Neuronal stem cell (in vitro differentiated cells): ENCODE measurements around the gene POU2AF1.

Experiments
- DNase-seq: peaks from one replicate; pipeline ENCODE4 v3.0.0-alpha.2; 2013; ENCODE audit warnings: low spot score
- H2AFZ ChIP-seq: one replicate; pipeline ENCODE4 v1.6.1; 2013; ENCODE audit warnings: mild to moderate bottlenecking, low read length, inconsistent platforms
- H2AK5ac ChIP-seq: 2 replicates; pipeline ENCODE4 v1.6.1; 2013; ENCODE audit warnings: low read depth, mild to moderate bottlenecking, inconsistent platforms, low read length, moderate library complexity, mixed read lengths
- H2BK120ac ChIP-seq: 2 replicates; pipeline ENCODE4 v1.6.1; 2013; ENCODE audit warnings: low read depth, mild to moderate bottlenecking, inconsistent platforms, low read length, moderate library complexity, mixed read lengths
- H2BK12ac ChIP-seq: one replicate; pipeline ENCODE4 v1.6.1; 2013; ENCODE audit warnings: low read length, inconsistent platforms
- H2BK15ac ChIP-seq: 2 replicates; pipeline ENCODE4 v1.6.1; 2013; ENCODE audit warnings: mild to moderate bottlenecking, low read length, inconsistent platforms, mixed read lengths
- H2BK5ac ChIP-seq: one replicate; pipeline ENCODE4 v1.6.1; 2013; ENCODE audit warnings: inconsistent platforms, mild to moderate bottlenecking, low read length, moderate library complexity
- H3K14ac ChIP-seq: one replicate; pipeline ENCODE4 v1.6.1; 2013; ENCODE audit warnings: low read length, inconsistent platforms
- H3K18ac ChIP-seq: 2 replicates; pipeline ENCODE4 v1.6.1; 2013; ENCODE audit warnings: low read length, inconsistent platforms
- H3K23ac ChIP-seq: 2 replicates; pipeline ENCODE4 v1.6.1; 2013; ENCODE audit warnings: low read depth, mild to moderate bottlenecking, mixed read lengths, low read length, inconsistent platforms; ENCODE audit not compliant: poor library complexity
- H3K27ac ChIP-seq: replicated peaks from 3 replicates; pipeline ENCODE4 v1.5.1; 2013; ENCODE audit warnings: low read length, inconsistent platforms
- H3K27me3 ChIP-seq, 3 experiments: 2 replicates each; pipeline ENCODE4 v1.6.1; 2013; ENCODE audit warnings: low read length in 3 of 3, mild to moderate bottlenecking in 2 of 3, inconsistent platforms in 1 of 3, low read depth in 1 of 3, mixed read lengths in 1 of 3, moderate library complexity in 1 of 3; ENCODE audit not compliant: control insufficient read depth in 3 of 3, insufficient read depth in 3 of 3
- H3K36me3 ChIP-seq, 2 donors: replicated peaks in 1 of 2; 2 replicates each; pipeline ENCODE4 v1.6.1; 2013; ENCODE audit warnings: low read length in 2 of 2; ENCODE audit not compliant: control insufficient read depth in 2 of 2, insufficient read depth in 2 of 2
- H3K4ac ChIP-seq: 2 replicates; pipeline ENCODE4 v1.6.1; 2013; ENCODE audit warnings: inconsistent platforms, mild to moderate bottlenecking, low read length, moderate library complexity
- H3K4me1 ChIP-seq, 2 donors: 1 replicate in 1 of 2; 2 replicates in 1 of 2; pipeline ENCODE4 v1.6.1; 2013; ENCODE audit warnings: low read length in 2 of 2, low read depth in 1 of 2; ENCODE audit not compliant: control insufficient read depth in 2 of 2, insufficient read depth in 1 of 2
- H3K4me2 ChIP-seq: one replicate; pipeline ENCODE4 v1.6.1; 2013; ENCODE audit warnings: mild to moderate bottlenecking, low read length, inconsistent platforms; ENCODE audit not compliant: insufficient read depth, poor library complexity, severe bottlenecking
- H3K4me3 ChIP-seq, 2 donors: 2 replicates each; pipeline ENCODE4 v1.5.1; 2013; ENCODE audit warnings: low read length in 2 of 2, mild to moderate bottlenecking in 2 of 2, inconsistent platforms in 1 of 2, moderate library complexity in 1 of 2
- H3K79me1 ChIP-seq: one replicate; pipeline ENCODE4 v1.6.1; 2013; ENCODE audit warnings: low read depth, mild to moderate bottlenecking, inconsistent platforms, low read length, moderate library complexity
- H3K9ac ChIP-seq: one replicate; pipeline ENCODE4 v1.6.1; 2013; ENCODE audit warnings: mild to moderate bottlenecking, low read depth, low read length, inconsistent platforms; ENCODE audit not compliant: poor library complexity
- H3K9me3 ChIP-seq, 2 donors: replicated peaks in 1 of 2; 2 replicates each; pipeline versions ENCODE3 to v1.6.1; 2013; ENCODE audit warnings: low read length in 2 of 2, mild to moderate bottlenecking in 2 of 2, inconsistent platforms in 1 of 2, low read depth in 1 of 2, mixed read lengths in 1 of 2, moderate library complexity in 1 of 2; ENCODE audit not compliant: control insufficient read depth in 2 of 2, insufficient read depth in 1 of 2
- H4K8ac ChIP-seq: one replicate; pipeline ENCODE4 v1.6.1; 2013; ENCODE audit warnings: low read depth, mild to moderate bottlenecking, inconsistent platforms, low read length, moderate library complexity
- H4K91ac ChIP-seq: one replicate; pipeline ENCODE4 v1.6.1; 2013; ENCODE audit warnings: low read length, low read depth, mild to moderate bottlenecking, inconsistent platforms; ENCODE audit not compliant: poor library complexity
- WGBS, 2 donors: extraction: QIAGEN DNeasy Blood & Tissue Kit; methylation state at CpG; one replicate each; pipeline ENCODE4 v1.1.7; 2013; ENCODE audit warnings: missing lambda C conversion rate in 2 of 2, mixed read lengths in 1 of 2; ENCODE audit not compliant: insufficient read length in 2 of 2, insufficient replicate concordance in 1 of 2; ENCODE audit errors: extremely low coverage in 2 of 2; 5-methylcytosine and 5-hydroxymethylcytosine counted together

Gene POU2AF1

GRCh38 chr11:111408789-111409727, 30.0 kb upstream of the POU2AF1 start:
- Histone ChIP-seq H3K4me2 (no peak overlapping the region), H3K27me3 (no peaks in the 10 kb centered on the region), H3K36me3 (no peaks in the 10 kb centered on the region), H2AFZ (no peak overlapping the region), H3K9ac (no peak overlapping the region), H3K79me1 (no peaks in the 10 kb centered on the region), H2AK5ac (no peak overlapping the region), H2BK15ac (no peak overlapping the region), H2BK12ac (no peak overlapping the region), H4K91ac (no peak overlapping the region), H3K4ac (no peak overlapping the region), H3K14ac (no peak overlapping the region), H3K4me3 (no peak overlapping the region), H3K9me3 (no peaks in the 10 kb centered on the region), H3K27ac (no peak overlapping the region), H2BK5ac (no peak overlapping the region), H3K23ac (no peak overlapping the region), H3K18ac (no peak overlapping the region), H2BK120ac (no peak overlapping the region), H4K8ac (no peak overlapping the region), H3K4me1 (peaks cover 0 to 2% of the 10 kb centered on the region in 2 donors)
- WGBS, 2 donors: no CpG with 5 or more reads among the region's 6 CpGs
- DNase-seq: no peak

- Histone ChIP-seq H3K18ac (no peak overlapping the region), H3K9ac (no peak overlapping the region), H3K4me1 (peaks cover 0 to 2% of the 10 kb centered on the region in 2 donors), H3K27ac (no peak overlapping the region), H3K4me2 (no peak overlapping the region), H2BK120ac (no peak overlapping the region), H3K9me3 (no peaks in the 10 kb centered on the region), H2BK5ac (no peak overlapping the region), H3K36me3 (no peaks in the 10 kb centered on the region), H4K91ac (no peak overlapping the region), H2AFZ (no peak overlapping the region), H3K4ac (no peak overlapping the region), H4K8ac (no peak overlapping the region), H2AK5ac (no peak overlapping the region), H3K27me3 (no peaks in the 10 kb centered on the region), H3K4me3 (no peak overlapping the region), H2BK12ac (no peak overlapping the region), H3K14ac (no peak overlapping the region), H2BK15ac (no peak overlapping the region), H3K79me1 (no peaks in the 10 kb centered on the region), H3K23ac (no peak overlapping the region)
- no peak for DNase-seq
- no CpG with 5 or more reads among the region's 2 CpGs for WGBS, 2 donors
Observed at GRCh38 chr11:111407652-111408051, 28.6 kb upstream of the POU2AF1 start.

- Histone ChIP-seq H3K18ac (no peak overlapping the region), H3K23ac (no peak overlapping the region), H2BK12ac (no peak overlapping the region), H3K79me1 (no peaks in the 10 kb centered on the region), H3K27ac (no peak overlapping the region), H3K27me3 (no peaks in the 10 kb centered on the region), H3K4me1 (peaks cover 0 to 2% of the 10 kb centered on the region in 2 donors), H3K4me2 (no peak overlapping the region), H3K9ac (no peak overlapping the region), H2BK5ac (no peak overlapping the region), H3K9me3 (no peaks in the 10 kb centered on the region), H3K14ac (no peak overlapping the region), H4K91ac (no peak overlapping the region), H2AK5ac (no peak overlapping the region), H3K36me3 (no peaks in the 10 kb centered on the region), H4K8ac (no peak overlapping the region), H3K4ac (no peak overlapping the region), H2BK15ac (no peak overlapping the region), H3K4me3 (no peak overlapping the region), H2BK120ac (no peak overlapping the region), H2AFZ (no peak overlapping the region)
- WGBS, 2 donors: no CpG with 5 or more reads among the region's 1 CpG
- DNase-seq: no peak
Observed at GRCh38 chr11:111406589-111406988, 27.5 kb upstream of the POU2AF1 start.

GRCh38 chr11:111406091-111406490, 27.0 kb upstream of the POU2AF1 start:
- no peak for DNase-seq
- H3K9me3 ChIP-seq: no peaks in the 10 kb centered on the region

More at GRCh38 chr11:111406091-111406490, 27.0 kb upstream of the POU2AF1 start:
- Histone ChIP-seq H3K27ac (no peak overlapping the region), H3K4ac (no peak overlapping the region), H2BK120ac (no peak overlapping the region), H2AK5ac (no peak overlapping the region), H2AFZ (no peak overlapping the region), H2BK15ac (no peak overlapping the region), H2BK12ac (no peak overlapping the region), H3K79me1 (no peaks in the 10 kb centered on the region), H3K23ac (no peak overlapping the region), H4K8ac (no peak overlapping the region), H3K4me3 (no peak overlapping the region), H2BK5ac (no peak overlapping the region), H3K18ac (no peak overlapping the region), H3K36me3 (no peaks in the 10 kb centered on the region), H3K9ac (no peak overlapping the region), H3K4me1 (peaks cover 0 to under 1% of the 10 kb centered on the region in 2 donors), H3K14ac (no peak overlapping the region), H3K27me3 (no peaks in the 10 kb centered on the region), H3K4me2 (no peak overlapping the region), H4K91ac (no peak overlapping the region)
- WGBS, 2 donors: no CpG with 5 or more reads among the region's 2 CpGs
